Stimulated activated naive CD4-positive, alpha-beta T cell treated with Interleukin-2 at 50 U/mL for 16 hours (primary cell): ENCODE data around the gene MRPL55.

ENCODE experiments used
- DNase-seq: peaks from one replicate; lab custom pipeline; 2025; lab: John Stamatoyannopoulos, UW

The MRPL55 gene

GRCh38 chr1:228109073-228109961, at the start of gene MRPL55:
MRPL55 (minus strand) TSS chr1:228109299; CDS start chr1:228108260, 1,039 bp downstream.
- DNase-seq = peak; percentile 96

- DNase-seq = no peak
Observed at GRCh38 chr1:228158151-228159007, 49.3 kb upstream of the MRPL55 start.

GRCh38 chr1:228157729-228158126, 48.6 kb upstream of the MRPL55 start:
- DNase-seq = no peak

DNA sequence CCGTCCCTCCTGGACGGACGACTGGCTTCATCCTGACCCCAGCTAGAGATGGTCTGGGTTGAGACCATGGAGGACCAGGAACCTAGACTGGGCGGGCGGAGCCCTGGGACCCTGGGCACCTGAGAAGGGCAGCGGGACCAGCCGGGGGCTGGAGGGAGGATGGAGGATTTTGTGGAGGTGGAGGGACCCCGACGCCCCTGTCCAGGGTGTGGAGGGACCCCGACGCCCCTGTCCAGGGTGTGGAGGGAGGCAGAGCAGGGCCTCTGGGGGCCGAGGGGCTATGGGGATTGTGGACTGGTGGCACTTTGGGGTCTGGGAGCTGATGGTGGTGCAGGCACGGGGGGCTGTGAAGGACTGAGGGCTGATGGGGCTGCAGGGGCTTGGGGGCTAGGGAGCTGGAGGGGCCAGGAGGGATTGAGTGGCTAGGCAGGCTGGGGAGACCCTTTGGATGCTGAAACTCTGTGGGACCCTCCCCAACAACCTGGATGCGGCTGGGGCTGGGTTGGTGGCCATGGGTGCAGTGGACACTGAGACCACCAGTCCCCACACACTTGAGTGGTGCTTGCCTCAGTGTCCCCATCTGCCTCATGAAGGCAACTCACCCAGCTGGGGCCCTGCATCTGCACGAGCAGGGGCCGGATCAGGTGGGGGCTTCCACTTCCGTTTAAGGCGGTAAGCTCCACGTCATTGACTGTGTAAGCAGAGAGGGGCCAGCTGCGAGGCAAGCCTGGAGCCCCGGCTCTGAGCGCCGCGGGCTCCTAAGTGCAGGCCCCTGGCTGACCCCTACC, 48.0 kb upstream of the MRPL55 start:
- DNase-seq = no peak

GRCh38 chr1:228156515-228156881, 47.4 kb upstream of the MRPL55 start:
- no peak for DNase-seq

DNA sequence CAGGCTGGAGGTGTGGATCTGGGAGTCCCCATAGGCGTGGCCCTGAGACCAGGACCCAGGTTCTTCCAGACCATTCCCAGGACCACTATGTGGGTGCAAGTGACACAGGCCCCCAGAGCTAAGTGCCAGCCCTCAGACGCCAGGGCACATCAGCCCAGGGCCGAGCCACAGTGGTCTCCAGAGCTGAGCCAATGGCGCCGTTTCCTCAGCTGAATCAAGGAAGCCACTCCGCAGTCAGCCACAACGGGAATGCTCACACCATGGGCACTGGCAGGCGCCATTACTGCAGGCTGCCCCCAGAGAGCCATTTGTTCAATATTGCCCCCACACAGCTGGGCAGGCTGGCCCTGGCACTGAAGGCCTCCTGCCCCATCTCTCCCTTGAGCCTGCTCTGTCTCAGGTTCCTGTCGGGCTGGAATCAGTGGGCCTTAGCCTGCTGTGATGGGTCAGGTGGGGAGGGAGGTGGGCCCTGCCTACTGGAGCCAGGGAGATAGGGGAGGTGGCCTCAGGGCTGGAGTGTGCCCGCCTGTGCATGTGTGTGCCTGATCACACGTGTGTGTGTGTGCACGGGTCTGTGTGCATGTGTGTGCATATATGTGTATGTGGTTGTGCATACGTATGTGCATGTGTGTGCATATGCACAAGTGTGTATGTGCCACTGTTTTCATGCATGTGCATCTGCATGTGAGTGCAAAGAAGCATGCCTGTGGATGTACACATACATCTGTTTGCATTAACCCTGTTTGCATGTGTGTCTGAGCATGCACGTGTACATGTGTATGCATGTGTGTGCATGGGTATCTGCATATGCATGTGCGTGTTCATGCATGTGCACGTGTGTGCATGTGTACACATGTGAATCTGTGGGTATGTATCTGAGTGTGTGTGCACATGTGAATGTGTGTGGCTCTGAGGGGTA, 46.8 kb upstream of the MRPL55 start:
- DNase-seq = no peak

DNA sequence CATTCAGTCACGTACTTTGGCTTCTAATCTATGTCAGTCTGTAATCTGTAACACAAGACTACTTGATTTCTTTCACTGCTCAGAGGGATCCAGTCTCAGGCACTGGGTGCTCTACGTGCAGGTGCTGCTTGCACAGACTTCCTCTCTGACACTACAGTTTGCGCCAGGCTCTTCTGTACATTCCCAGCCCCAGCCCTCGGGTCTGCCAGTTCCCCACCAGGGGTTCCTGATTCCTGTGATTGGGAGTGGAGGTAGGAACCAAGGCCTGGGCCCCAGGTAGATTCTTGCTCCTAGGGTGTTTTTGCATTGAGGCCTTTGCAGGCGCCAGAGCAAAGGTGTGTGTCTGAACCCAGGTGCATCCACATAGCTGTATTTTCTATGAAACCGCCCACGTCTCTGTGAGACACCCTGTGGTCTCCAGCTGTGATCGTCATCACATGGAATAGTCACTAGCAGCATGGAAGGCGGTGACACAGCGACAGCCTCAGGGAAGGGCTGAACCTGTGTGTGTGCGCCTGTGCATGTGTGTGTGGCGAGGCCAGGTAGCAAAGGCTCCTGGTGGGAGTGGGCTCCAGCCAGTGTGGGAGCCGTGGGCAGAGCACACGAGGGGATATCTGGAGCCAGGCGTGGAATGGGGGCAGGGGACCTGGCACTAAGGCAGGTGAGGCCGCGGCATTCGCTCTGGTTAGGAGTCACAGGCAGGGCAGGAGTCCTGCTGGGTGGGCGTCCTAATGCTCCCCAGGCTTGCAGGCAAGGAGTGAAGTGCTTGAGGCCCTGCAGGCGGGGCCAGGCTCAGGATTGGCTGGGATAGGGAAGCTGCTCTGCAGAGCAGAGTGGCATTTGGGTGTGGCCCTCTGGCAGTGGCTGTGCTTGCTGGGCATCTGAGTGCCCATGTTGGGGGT, 45.8 kb upstream of the MRPL55 start:
- DNase-seq = peak; percentile 9

DNA sequence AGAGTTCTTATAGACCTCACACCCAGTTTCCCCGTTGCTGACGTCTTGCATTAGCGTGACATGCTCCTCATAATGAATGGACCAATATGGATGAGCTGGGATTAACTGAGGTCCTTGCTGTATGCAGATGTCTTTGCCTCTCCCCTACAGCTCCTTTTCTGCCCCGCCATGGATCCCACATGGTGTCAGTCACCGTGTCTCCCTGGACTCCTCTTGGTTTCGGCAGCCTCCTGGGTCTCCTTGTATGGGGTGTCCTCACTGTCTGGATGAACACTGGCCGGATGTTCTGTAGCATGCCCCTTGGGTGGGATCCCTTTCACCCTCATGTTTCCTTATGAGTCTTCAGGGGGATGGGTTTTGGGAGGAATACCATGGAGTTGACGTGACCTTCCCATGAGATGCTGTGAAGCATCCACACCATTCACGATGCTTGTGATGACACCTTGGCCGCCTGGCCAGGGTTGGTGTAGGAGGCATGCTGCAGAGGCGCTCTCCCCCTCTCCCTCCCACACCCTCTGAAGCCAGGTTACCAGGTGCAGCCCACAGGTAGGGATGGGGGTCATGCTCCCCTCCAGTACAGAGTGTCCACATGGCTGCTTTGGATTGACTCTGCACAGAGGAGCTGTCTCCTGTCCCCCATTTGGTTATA, 45.0 kb upstream of the MRPL55 start:
- no peak for DNase-seq

GRCh38 chr1:228152918-228153258, 43.8 kb upstream of the MRPL55 start:
- DNase-seq = no peak

DNA sequence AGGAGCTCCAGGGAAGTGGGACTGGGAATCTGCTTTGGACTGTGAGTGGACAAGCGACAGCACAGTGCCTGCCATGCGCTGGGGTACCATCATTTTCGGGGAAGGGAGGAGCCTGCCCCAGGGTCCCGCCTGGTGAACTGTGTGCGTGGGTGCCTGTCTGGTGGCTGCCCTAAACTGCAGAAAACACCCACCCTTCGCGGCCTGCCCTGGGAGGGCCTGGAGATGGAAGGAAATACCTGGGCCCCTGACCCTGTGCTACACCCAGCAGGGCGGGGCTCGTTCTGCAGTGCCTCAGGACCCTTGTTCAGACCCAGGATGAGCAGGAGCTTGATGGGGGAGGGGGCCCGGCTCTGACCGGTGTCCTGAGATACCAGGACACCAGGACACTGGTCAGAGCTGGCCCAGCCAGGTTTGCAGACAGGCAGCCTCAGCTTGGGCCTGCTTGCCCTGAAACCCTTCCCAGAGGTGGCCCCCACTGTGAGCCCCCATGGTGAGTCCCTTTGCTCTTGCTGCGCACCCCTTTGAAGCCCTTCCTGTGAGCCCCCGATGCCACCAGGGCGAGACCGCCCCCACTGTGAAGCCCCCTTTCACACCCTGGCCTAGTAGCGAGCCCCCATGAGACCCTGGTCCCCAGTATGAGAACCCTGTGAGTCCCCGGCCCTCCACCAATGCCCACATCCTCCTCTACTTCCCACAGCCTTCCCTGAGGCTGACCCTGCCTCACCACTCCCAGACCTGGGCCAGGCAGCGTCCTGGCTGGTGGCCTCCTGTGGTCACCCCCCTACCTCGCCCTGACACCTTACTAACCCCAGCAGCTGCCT, 43.2 kb upstream of the MRPL55 start:
- no peak for DNase-seq

- no peak for DNase-seq
Observed at GRCh38 chr1:228151180-228151925, 42.3 kb upstream of the MRPL55 start.

DNA sequence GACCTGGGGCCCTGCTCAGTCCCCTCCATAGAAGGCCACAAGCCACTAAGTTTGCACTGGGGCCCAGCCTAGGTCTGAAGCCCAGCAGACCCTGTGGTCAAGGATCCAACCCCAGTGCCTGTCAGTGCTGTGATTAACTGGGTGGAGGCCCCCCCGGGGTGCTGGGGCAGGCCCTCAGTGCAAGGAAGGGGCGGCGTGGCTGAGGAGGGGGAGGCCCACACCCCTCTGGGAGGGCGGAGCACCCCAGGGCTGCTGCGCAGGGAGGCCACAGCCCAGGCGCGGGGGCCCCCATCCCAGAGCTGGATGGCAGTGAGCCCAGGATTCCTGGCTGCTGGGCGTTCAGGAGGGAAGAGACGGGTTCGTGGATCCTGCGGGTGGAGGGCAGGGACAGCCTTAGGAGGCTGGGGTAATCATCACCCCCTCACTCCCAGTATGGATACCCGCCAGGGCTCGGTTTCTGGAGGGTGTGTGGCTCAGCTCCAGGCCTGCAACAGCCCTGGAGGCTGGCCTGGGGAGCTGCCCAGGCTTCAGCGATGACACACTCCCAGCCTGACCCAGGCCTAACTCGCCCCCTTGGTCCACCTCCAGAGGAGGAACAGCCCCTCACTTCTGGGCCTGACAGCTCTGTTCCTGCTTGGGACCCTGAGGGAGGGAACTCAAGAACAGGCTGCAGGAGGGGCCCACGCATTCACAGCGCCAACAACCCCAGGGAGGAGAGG, 41.5 kb upstream of the MRPL55 start:
- DNase-seq = no peak

GRCh38 chr1:228150120-228150460, 41.0 kb upstream of the MRPL55 start:
- no peak for DNase-seq

GRCh38 chr1:228149406-228150119, 40.5 kb upstream of the MRPL55 start, which contains the start of gene GJC2:
GJC2 (plus strand) TSS chr1:228149930; CDS start chr1:228157759, 7,829 bp downstream.
- no peak for DNase-seq

GRCh38 chr1:228148935-228149405, 39.9 kb upstream of the MRPL55 start:
- DNase-seq = no peak

DNA sequence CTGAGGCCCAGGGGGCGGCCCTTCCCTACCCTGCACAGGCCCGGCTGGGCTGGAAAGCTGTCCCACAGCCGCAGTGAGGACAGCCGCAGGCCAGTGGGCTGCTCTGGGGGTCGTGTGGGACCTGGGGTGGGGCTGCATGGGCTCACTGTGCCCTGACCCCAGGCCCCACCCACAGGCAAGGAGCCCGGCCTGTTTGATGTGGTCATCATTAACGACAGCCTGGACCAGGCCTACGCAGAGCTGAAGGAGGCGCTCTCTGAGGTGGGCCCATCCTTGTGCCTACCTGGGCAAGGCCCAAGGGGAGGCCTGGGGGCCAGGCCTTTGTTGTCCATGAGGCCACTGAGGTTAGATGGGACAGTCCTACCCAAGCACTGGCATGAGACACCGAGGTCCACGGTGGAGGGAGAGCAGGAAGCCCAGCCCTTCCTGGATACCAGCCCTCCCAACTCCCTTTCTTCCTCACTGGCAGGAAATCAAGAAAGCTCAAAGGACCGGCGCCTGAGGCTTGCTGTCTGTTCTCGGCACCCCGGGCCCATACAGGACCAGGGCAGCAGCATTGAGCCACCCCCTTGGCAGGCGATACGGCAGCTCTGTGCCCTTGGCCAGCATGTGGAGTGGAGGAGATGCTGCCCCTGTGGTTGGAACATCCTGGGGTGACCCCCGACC, 39.2 kb upstream of the MRPL55 start:
- no peak for DNase-seq
